ENCODE measurements around the gene EFEMP2.

EFEMP2 gene

GRCh38 chr11:65891219-65892136 lies 18.9 kb upstream of the EFEMP2 start:
- H3K9ac ChIP-seq, result peak overlapping the region; percentile 84 to 98 (median 89)
- peaks cover 3 to 31% (median 9%) of the 10 kb centered on the region in 11 experiments; a peak in 19 of 22 replicates for H3K36me3 ChIP-seq
- H3K4me3 ChIP-seq, result peak overlapping the region; percentile 73 to 98 (median 87)
- H3K4me1 ChIP-seq, result peaks cover 64 to 80% (median 73%) of the 10 kb centered on the region in 10 experiments
- TF ChIP-seq Cebpa-rat (IDR thresholded peaks at IDR 0.05), result no peak
- H3K27ac ChIP-seq, result peak overlapping the region; percentile 22 to 94 (median 88); a peak in 21 of 22 replicates
- H3K27me3 ChIP-seq, result no peaks in the 10 kb centered on the region
- no peaks in the 10 kb centered on the region for H3K9me3 ChIP-seq (replicated peaks in 1 of 11)
- H3K4me2 ChIP-seq, result peak overlapping the region; percentile 92 to 99 (median 95)
- peaks cover 0 to 57% (median 30%) of the 10 kb centered on the region in 11 experiments; a peak in 18 of 22 replicates for H4K20me1 ChIP-seq

- Histone ChIP-seq H3K9ac (peak within 1 kb of the TSS; percentile 84 to 98 (median 89)), H3K4me3 (peak within 1 kb of the TSS; percentile 73 to 98 (median 87)), H4K20me1 (peaks cover 0 to 62% (median 31%) of the 10 kb centered on the region in 11 experiments; a peak in 18 of 22 replicates), H3K36me3 (peaks cover 12 to 31% (median 18%) of the 10 kb centered on the region in 11 experiments; a peak in 20 of 22 replicates), H3K27ac (peak within 1 kb of the TSS; percentile 79 to 94 (median 88); a peak in 21 of 22 replicates), H3K4me2 (peak within 1 kb of the TSS; percentile 92 to 99 (median 95)), H3K9me3 (replicated peaks in 1 of 11) (no peaks in the 10 kb centered on the region), H3K27me3 (no peaks in the 10 kb centered on the region), H3K4me1 (peaks cover 72 to 81% (median 78%) of the 10 kb centered on the region in 10 experiments)
- no peak for TF ChIP-seq Cebpa-rat (IDR thresholded peaks at IDR 0.05)
Observed at GRCh38 chr11:65890324-65891218, 18.0 kb upstream of the EFEMP2 start, which contains the start of gene CCDC85B. Gene CCDC85B (plus strand): TSS chr11:65890673. CDS start chr11:65890784, 111 bp downstream.

- TF ChIP-seq Cebpa-rat (IDR thresholded peaks at IDR 0.05), result no peak
- peak within 1 kb of the TSS; percentile 82 to 98 (median 89) for H3K9ac ChIP-seq
- peak within 1 kb of the TSS; percentile 61 to 98 (median 85) for H3K4me3 ChIP-seq
- peaks cover 63 to 78% (median 74%) of the 10 kb centered on the region in 10 experiments for H3K4me1 ChIP-seq
- H3K27ac ChIP-seq, result peak within 1 kb of the TSS; percentile 79 to 94 (median 87)
- peaks cover 29 to 50% (median 38%) of the 10 kb centered on the region in 11 experiments for H3K36me3 ChIP-seq
- H3K4me2 ChIP-seq, result peak within 1 kb of the TSS; percentile 94 to 99 (median 97)
- peaks cover 0 to 70% (median 47%) of the 10 kb centered on the region in 11 experiments; a peak in 18 of 22 replicates for H4K20me1 ChIP-seq
- H3K27me3 ChIP-seq, result no peaks in the 10 kb centered on the region
- no peaks in the 10 kb centered on the region for H3K9me3 ChIP-seq (replicated peaks in 1 of 11)
Observed at GRCh38 chr11:65888163-65888814, 15.7 kb upstream of the EFEMP2 start, which contains the start of gene FIBP. Gene FIBP (minus strand): TSS chr11:65888471. CDS start chr11:65888418, 53 bp downstream.

- peak overlapping the region; percentile 94 to 98 (median 97) for H3K4me2 ChIP-seq
- H3K36me3 ChIP-seq, result peaks cover 34 to 52% (median 43%) of the 10 kb centered on the region in 11 experiments
- peak overlapping the region; percentile 6 to 94 (median 87); a peak in 21 of 22 replicates for H3K27ac ChIP-seq
- peaks cover 0 to 70% (median 49%) of the 10 kb centered on the region in 11 experiments; a peak in 18 of 22 replicates for H4K20me1 ChIP-seq
- peak overlapping the region; percentile 61 to 98 (median 85) for H3K4me3 ChIP-seq
- peaks cover 59 to 73% (median 69%) of the 10 kb centered on the region in 10 experiments for H3K4me1 ChIP-seq
- no peak for TF ChIP-seq Cebpa-rat (IDR thresholded peaks at IDR 0.05)
- H3K9me3 ChIP-seq (replicated peaks in 1 of 11), result no peaks in the 10 kb centered on the region
- H3K27me3 ChIP-seq, result no peaks in the 10 kb centered on the region
- H3K9ac ChIP-seq, result peak overlapping the region; percentile 69 to 98 (median 89)
Observed at GRCh38 chr11:65887723-65888162, 15.1 kb upstream of the EFEMP2 start.

- peak overlapping the region; percentile 94 to 98 (median 97) for H3K4me2 ChIP-seq
- H3K4me1 ChIP-seq, result peaks cover 57 to 72% (median 67%) of the 10 kb centered on the region in 10 experiments
- H3K27ac ChIP-seq, result peak overlapping the region in 9 of 11 experiments; percentile 79 to 94 (median 87); a peak in 16 of 22 replicates
- H3K9ac ChIP-seq, result peak overlapping the region; percentile 69 to 98 (median 89)
- H3K4me3 ChIP-seq, result peak overlapping the region; percentile 61 to 98 (median 85)
- peaks cover 0 to 63% (median 42%) of the 10 kb centered on the region in 11 experiments; a peak in 17 of 22 replicates for H4K20me1 ChIP-seq
- H3K27me3 ChIP-seq, result no peaks in the 10 kb centered on the region
- H3K36me3 ChIP-seq, result peaks cover 41 to 54% (median 49%) of the 10 kb centered on the region in 11 experiments
- H3K9me3 ChIP-seq (replicated peaks in 1 of 11), result no peaks in the 10 kb centered on the region
- TF ChIP-seq Cebpa-rat (IDR thresholded peaks at IDR 0.05), result no peak
Observed at GRCh38 chr11:65886826-65887722, 14.5 kb upstream of the EFEMP2 start.

- H4K20me1 ChIP-seq, result peaks cover 0 to 61% (median 31%) of the 10 kb centered on the region in 11 experiments; a peak in 16 of 22 replicates
- no peaks in the 10 kb centered on the region for H3K27me3 ChIP-seq
- no peak overlapping the region for H3K27ac ChIP-seq
- 0 out of 20 replicates have a peak overlapping the region, but pooled peaks of 1 of the 10 experiments have one; percentile 91 for H3K4me3 ChIP-seq
- peaks cover 45 to 60% (median 50%) of the 10 kb centered on the region in 11 experiments for H3K36me3 ChIP-seq
- peaks cover 65 to 77% (median 74%) of the 10 kb centered on the region in 10 experiments for H3K4me1 ChIP-seq
- peak overlapping the region in 10 of 11 experiments; percentile 30 to 98 (median 90); a peak in 13 of 22 replicates for H3K9ac ChIP-seq
- H3K9me3 ChIP-seq (replicated peaks in 1 of 11), result no peaks in the 10 kb centered on the region
- no peak for TF ChIP-seq Cebpa-rat (IDR thresholded peaks at IDR 0.05)
- H3K4me2 ChIP-seq, result peak overlapping the region; percentile 94 to 98 (median 97); a peak in 19 of 22 replicates
Observed at GRCh38 chr11:65885808-65886536, 13.4 kb upstream of the EFEMP2 start.
